Neural progenitor cell (in vitro differentiated cells): ENCODE results near the gene PLXNC1.

ENCODE experiments used
- EZH2 ChIP-seq: fragments of 200-600 bp; sonication (generic); IDR thresholded peaks from 2 replicates; pipeline ENCODE4 v1.6.1; 2017; ENCODE audit warnings: antibody characterized with exemption, mild to moderate bottlenecking, moderate library complexity
- EZH2phosphoT487 ChIP-seq: fragments of 200-600 bp; sonication (generic); IDR thresholded peaks from 2 replicates; pipeline ENCODE4 v1.6.1; 2017; ENCODE audit warnings: antibody characterized with exemption
- TF ChIP-seq, protein P1 (sequence below): fragments of 200-600 bp; sonication (generic); IDR thresholded peaks from 2 replicates; pipeline ENCODE4 v1.5.1; 2017; ENCODE audit warnings: antibody characterized with exemption, mild to moderate bottlenecking

DNA sequence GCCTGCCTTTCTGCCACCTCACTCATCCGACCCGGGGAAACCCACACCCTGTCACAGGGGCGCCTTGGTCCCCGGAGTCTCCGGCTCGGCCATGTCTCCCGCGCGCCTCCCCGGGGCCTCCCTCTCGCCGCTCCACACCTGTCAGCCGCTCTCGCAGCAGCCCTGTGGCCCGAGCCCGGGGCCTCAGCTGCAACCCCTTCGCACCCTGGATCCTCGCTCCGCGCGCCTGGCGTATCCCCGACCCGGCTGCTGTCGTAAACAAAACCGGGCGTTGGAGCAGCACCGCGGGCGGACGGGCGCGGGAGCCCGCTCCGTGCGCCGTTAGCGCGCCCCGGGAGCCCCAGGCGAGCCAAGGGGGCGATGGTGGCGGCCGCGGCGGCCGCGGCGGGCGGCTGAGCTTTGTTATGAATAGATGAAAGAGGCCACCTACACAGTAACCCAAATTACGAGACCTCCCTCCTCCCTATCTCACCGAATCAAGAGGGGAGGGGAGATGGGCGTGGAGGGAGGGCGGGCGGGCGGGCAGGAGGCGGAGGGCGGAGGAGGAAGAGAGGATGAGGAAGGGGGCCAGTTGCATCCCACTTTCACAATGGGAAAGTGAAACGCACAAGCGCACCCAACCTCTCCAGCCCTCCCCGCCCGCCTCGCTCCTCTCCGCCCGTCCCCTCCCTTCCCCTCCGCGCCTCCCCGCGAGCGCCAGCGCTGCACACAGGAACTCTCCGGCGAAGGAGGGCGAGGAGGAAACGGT is at the start of gene PLXNC1:
- TF ChIP-seq, protein P1, sequence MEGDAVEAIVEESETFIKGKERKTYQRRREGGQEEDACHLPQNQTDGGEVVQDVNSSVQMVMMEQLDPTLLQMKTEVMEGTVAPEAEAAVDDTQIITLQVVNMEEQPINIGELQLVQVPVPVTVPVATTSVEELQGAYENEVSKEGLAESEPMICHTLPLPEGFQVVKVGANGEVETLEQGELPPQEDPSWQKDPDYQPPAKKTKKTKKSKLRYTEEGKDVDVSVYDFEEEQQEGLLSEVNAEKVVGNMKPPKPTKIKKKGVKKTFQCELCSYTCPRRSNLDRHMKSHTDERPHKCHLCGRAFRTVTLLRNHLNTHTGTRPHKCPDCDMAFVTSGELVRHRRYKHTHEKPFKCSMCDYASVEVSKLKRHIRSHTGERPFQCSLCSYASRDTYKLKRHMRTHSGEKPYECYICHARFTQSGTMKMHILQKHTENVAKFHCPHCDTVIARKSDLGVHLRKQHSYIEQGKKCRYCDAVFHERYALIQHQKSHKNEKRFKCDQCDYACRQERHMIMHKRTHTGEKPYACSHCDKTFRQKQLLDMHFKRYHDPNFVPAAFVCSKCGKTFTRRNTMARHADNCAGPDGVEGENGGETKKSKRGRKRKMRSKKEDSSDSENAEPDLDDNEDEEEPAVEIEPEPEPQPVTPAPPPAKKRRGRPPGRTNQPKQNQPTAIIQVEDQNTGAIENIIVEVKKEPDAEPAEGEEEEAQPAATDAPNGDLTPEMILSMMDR, result no peak
- no peak for TF ChIP-seq EZH2
- TF ChIP-seq EZH2phosphoT487, result peak; percentile 29
